Fibroblast of skin of scalp (primary cell): ENCODE data around the gene SEPSECS. TPM values are rescaled to one million over a fixed set of nuclear protein-coding genes. Genes with fewer than 3 reads are reported as not detected.
A peak's percentile ranks its signal among the peaks of the same experiment; 100 is the strongest.

Experiments used
- DNase-seq: peaks from one replicate; pipeline ENCODE4 v3.0.0-alpha.2; 2013
- polyA plus RNA-seq, 2 experiments: library from polyadenylated mRNA; unstranded; fragments of 120-200 nt; gene quantifications; one replicate each; pipeline ENCODE4 v1.2.1, GENCODE V29; 2013; ENCODE audit not compliant: insufficient read length in 2 of 2

SEPSECS gene
- polyA plus RNA-seq (2013, experiment 1 of 2; ENCODE audit: insufficient read length), result 3.0 TPM
- 4.2 TPM for polyA plus RNA-seq (2013, experiment 2 of 2; ENCODE audit: insufficient read length)

DNA sequence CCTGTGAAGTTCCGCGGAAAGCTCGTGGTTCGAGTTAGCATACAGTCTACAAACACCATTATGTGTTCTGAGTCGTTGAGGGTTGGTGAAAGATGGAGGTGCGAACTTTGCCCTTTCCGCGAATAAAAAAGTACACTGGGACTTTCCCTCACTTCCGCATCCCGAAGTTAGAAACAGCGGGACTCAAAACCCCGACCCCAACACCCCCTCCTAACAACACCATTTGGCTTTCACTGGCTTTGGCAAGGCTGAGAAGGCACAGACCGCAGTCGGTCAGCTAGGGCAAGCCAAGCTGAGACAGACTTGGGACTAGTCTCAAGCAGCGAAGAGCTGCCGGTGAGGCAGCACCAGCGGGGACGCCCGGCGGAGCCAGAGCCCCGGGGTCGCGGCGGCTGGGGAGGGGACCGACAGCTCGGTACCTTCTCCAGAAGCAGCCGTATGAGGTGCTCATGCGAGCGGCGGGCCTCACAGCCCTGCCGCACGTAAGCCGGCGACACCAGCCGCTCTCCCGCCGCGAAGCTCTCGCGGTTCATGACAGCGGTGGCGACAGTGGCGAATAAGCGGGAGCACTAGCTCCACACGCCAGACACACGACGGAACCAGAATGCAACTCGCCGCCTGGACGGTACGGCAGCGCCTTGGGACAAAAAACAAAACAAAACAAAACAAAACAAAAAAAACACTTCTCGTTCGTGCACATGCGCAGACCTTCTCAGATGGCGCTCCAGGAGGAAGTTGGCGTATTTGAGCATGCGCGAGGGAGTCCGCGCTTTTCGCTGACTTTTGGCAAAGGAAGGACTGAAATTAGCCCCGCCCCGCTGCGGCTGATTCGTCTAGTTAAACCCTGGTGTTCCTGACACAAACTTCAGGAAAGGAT, at the start of gene SEPSECS:
SEPSECS (minus strand) TSS at position 613 of the 877 bp plus-strand sequence; CDS start at position 533, 80 bp downstream.
- DNase-seq, result peak; percentile 96

DNA sequence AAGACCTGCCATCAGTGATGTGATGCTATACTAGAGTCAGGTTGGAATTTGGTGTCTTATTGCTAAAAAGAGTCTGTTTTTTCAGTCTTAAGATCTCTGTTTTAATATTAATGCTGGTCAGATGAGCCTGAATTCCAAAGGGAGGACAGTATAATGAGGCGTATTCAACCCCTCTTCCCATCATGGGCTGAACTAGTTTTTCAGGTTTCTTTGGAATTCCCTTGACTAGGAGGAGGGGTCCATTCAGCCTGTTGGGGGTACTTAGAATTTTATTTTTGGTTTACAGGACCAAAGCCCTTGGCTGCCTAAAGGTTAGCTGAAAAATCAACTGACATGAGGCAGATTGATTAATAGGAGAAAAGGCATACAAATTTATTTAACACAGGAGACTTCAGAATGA, 49.5 kb upstream of the SEPSECS start:
- DNase-seq, result no peak

GRCh38 chr4:25207997-25208396, 47.7 kb upstream of the SEPSECS start:
- no peak for DNase-seq

DNA sequence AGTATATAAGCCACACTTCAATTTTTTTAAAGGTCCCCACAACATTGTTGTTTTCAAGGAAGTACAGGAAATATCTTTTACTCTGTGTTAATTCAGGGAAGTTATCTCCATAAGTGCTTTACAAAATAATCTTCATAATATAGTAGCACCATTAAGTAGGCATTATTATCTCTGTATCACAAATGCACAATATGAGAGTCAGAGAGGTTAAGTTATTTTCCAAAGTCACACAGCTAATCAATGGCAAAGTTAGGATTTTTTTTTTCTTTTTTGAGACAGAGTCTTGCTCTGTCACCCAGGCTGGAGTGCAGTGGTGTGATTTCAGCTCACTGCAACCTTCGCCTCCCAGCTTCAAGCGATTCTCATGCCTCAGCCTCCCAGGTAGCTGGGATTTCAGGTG, 38.5 kb upstream of the SEPSECS start:
- DNase-seq, result no peak

- no peak for DNase-seq
These were observed 30.2 kb upstream of the SEPSECS start for GRCh38 chr4:25190407-25190806.

DNA sequence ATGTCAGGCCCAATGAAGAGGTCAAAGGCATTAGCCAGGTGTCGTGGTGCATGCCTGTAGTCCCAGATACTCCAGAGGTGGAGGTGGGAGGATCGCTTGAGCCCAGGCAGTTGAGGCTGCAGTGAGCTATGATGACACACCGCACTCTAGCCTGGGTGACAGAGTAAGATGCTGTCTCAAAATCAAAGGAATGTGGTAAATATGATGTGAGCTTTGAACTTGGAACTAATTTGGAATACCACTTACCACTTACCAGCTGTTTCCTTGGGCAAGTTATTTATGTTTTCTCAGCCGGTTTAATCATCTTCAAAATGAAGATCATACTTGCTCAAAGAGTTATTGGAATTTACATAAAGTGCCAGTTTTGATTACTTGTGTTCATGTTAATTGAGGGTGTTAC, 23.8 kb upstream of the SEPSECS start:
- no peak for DNase-seq

DNA sequence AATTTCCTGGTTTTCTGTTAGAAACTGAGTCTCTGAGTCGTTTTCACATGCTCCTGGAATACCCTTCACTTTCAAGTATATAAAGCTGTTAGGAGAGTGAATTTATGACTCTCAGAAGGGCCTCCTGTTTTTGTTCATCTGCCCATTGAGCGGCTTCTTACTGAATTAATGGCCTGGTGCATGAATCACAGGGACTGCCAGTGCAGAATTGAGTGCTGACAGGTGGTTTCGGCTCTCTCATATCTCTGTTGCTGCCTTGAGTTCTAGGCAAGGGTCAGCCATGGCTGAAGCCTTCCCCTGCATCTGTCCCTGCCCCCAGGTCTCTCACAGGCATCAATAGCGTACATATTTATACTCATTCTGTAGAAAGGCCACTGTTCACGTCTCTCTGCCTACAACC, 22.7 kb upstream of the SEPSECS start:
- no peak for DNase-seq

- DNase-seq, result peak; percentile 40
These were observed 20.4 kb upstream of the SEPSECS start for GRCh38 chr4:25180524-25181131.

GRCh38 chr4:25178838-25179261, 18.6 kb upstream of the SEPSECS start:
- no peak for DNase-seq

DNA sequence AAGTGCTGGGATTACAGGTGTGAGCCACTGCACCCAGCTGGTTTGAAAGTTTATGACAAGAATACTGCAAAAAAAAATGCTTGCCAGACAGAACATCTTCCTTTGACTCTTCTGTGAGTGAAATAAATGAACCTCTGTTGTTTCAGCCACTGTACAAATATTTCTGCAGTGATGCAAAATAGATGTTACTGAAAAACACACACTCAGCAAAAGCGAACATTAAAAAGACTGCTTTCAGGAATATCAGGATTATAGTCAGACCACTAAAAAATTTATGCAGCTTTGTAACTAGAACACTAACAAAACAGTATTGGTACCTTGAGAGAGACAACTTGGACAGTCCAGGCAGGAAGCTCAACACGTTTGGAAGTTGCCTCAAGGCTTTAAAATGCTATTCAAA, 16.9 kb upstream of the SEPSECS start:
- no peak for DNase-seq

- DNase-seq, result no peak
These were observed 14.4 kb upstream of the SEPSECS start for GRCh38 chr4:25174674-25175073.

DNA sequence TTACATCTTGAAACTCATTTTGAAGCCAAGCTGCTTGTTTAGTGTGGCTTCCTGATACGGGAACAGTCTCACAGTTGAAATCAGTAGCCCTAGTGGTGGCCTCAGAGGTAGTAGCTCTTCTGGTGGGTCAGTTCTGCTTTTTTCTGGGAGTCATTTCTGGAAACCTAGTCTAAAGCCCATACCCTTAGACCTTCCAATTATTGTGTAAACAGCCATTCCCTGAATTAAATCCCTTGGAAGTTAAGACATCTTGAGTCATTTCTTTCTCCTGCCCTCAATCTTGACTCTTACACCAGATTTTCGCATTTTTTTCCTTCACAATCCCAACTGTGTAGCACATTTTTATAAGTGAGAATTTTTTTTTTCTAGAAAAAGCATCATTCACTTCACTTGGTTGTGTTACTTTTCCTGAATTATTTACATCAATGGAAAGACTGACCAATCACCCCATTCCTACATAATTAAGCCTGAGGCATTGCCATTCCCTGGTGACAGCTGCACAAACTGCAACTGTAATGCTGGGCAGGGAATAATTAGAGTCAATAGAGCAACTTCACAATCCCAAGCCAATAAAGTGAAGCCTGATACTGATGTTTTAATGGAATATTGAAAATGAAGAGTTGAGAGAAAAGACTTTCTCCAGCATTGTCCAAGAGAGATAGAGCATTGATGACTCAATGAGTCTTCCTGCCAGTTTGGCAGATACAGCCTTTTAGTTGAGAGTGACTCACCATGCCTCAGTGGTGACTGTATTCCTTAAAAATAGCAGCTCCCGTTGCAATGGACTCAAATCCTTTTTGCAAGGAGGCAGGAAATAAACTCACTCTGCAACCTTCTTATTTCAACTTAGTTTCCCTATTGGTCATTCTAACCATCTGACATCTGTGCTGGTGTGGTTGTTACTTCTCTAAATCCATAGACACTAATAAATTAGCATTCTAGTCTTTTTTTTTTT, 13.0 kb upstream of the SEPSECS start:
- peak; percentile 98 for DNase-seq

DNA sequence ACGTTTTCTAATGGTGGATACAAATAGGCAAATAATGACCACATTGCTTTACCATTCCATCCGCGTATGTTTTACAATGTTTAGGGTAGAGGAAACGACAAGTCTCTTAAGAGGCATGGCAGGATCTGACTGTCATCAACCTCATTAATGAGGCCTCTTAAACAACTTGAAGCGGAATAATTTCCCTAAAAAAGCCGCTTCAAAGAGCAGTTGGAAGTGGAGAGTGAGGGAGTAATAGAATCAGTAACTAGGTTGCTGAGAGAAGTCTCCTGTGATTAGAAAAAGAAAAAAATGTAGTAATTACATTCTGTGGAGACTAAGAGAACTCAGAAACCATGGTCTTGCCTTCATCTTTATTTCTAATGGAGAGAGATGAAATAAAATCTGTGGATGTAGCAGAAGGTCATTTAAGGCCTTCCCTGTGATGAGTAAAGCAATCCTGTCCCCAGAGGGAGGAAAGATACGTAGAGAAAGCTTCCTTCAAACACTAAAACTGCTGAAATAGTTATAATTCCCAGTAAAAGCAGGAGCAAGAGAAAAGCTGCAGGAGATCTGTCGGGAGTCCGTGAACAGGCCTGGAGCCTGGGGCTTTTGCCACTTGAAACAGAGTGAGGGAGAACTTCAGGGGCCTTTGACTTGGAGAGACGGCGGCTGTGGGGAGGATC, 11.1 kb upstream of the SEPSECS start:
- peak; percentile 21 for DNase-seq

- no peak for DNase-seq
These were observed 9.2 kb upstream of the SEPSECS start for GRCh38 chr4:25169446-25169845.

GRCh38 chr4:25165916-25166315, 5.7 kb upstream of the SEPSECS start:
- no peak for DNase-seq

- no peak for DNase-seq
These were observed 2.9 kb upstream of the SEPSECS start for GRCh38 chr4:25163196-25163595.

DNA sequence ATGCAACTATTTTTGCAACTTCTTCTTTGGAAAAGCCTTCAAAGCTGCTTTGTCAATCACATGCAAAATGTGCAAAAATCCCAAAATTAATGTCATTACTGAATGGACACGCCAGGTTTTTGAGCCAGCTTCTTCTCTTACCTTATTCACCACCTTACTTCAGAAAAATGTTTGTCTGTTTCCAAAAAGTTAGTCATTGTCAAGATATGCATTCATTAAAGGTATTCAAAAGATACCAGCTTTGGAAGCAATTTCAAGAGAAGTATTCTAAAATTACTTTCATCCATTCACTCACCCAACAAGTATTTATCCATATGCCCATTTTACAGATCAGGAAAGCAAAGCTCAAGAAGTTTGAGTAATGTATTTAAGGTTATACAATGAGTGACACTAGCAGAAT, 2.3 kb upstream of the SEPSECS start:
- DNase-seq, result no peak

GRCh38 chr4:25161593-25161950, 1.3 kb upstream of the SEPSECS start:
- DNase-seq, result no peak

- DNase-seq, result no peak
These were observed 704 bp upstream of the SEPSECS start for GRCh38 chr4:25160714-25161592.

GRCh38 chr4:25158817-25159216, 1.4 kb downstream of the SEPSECS start:
- no peak for DNase-seq

DNA sequence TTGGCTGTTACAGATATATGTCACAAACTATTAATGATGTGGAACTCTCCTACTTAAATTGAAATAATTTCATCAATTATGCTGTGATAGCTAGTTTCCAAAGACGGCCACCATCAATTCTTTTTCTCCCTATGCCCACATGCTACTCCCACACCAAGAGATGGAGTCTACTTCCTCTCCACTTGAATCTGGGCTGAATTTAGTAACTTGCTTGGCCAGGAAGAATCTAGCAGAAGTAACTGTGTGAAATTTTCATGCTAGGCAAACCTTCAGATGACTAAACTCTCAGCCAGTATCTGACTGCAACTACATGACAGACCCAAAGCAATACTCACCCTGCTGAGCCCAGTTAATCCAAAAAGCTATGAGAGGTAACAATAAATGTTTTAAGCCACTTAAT, 3.2 kb downstream of the SEPSECS start:
- no peak for DNase-seq
